ENCODE measurements around the gene UBA3.

The UBA3 gene

DNA sequence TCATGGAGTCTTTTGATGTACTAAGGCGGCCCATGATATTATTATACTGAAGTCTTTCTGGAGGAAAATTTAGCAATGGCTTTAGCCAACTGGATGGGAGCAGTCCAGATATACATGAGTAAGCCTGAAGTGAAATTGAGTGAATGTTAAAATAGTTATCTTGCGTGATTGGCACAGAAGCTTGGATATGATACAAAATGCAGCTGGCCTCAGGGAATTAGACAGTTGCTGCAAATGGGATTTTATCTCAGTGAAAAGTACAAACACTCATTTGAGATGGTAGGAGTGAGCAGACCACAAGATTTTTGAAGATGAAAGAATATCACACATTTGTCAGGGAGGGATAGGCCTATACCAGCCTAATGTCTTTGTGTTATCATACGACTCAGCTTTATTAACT is 33.4 kb upstream of the UBA3 start:
- Mint-ChIP-seq H3K9me3 (no peaks in the 10 kb centered on the region), H3K36me3 (ENCODE audit: low read depth) (no peaks in the 10 kb centered on the region), H3K27ac (no peak overlapping the region), H3K4me1 (ENCODE audit: low read depth) (peaks cover 33% of the 10 kb centered on the region), H3K27me3 (no peaks in the 10 kb centered on the region), H3K4me3 (no peak overlapping the region)
- DNase-seq: no peak

DNA sequence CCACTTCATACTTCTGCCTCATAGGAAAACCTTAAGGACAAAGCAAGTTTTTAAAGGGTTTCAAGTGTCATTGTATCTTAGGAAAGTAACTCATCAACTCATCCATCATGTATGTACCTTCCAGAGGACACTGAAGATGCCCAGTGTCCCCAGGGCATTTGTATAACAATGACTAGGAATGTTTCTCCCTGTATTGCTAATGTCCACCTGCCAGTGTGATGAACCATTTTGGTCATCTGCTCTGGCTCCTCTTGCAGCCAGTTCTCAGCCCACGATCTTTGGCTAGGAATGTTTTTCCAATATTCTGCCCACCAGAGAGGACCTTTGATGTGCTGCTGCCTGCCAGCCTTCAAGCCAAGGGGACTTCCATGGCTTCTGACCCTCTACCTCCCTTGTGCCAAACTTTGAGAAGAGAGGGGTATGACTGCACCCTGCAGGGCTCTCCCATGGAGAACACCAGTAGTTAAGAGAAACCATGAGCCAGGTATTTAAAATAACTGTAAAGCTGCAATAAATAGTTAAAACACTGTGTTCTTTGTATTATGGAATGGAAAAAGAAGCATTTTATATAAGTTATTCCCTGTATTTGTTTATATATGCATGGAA is 30.9 kb upstream of the UBA3 start:
- H3K4me1 Mint-ChIP-seq (ENCODE audit: low read depth): peaks cover 45% of the 10 kb centered on the region
- H3K4me3 Mint-ChIP-seq: no peak overlapping the region
- DNase-seq: no peak
- H3K9me3 Mint-ChIP-seq: no peaks in the 10 kb centered on the region
- H3K36me3 Mint-ChIP-seq (ENCODE audit: low read depth): peaks cover 9% of the 10 kb centered on the region
- H3K27ac Mint-ChIP-seq: no peak overlapping the region
- no peaks in the 10 kb centered on the region for H3K27me3 Mint-ChIP-seq

- Mint-ChIP-seq H3K27me3 (no peaks in the 10 kb centered on the region), H3K4me3 (no peak overlapping the region), H3K36me3 (ENCODE audit: low read depth) (peaks cover 32% of the 10 kb centered on the region), H3K4me1 (ENCODE audit: low read depth) (peaks cover 55% of the 10 kb centered on the region), H3K9me3 (no peaks in the 10 kb centered on the region), H3K27ac (no peak overlapping the region)
- DNase-seq: no peak
Observed at GRCh38 chr3:69108811-69109210, 28.6 kb upstream of the UBA3 start.

GRCh38 chr3:69107841-69108240 is 27.7 kb upstream of the UBA3 start:
- Mint-ChIP-seq H3K4me3 (no peak overlapping the region), H3K9me3 (no peaks in the 10 kb centered on the region), H3K27me3 (no peaks in the 10 kb centered on the region), H3K36me3 (ENCODE audit: low read depth) (peaks cover 41% of the 10 kb centered on the region), H3K27ac (peak overlapping the region; percentile 4), H3K4me1 (ENCODE audit: low read depth) (peaks cover 53% of the 10 kb centered on the region)
- DNase-seq: no peak

GRCh38 chr3:69105320-69105719 is 25.2 kb upstream of the UBA3 start:
- Mint-ChIP-seq H3K4me1 (ENCODE audit: low read depth) (peaks cover 54% of the 10 kb centered on the region), H3K4me3 (no peak overlapping the region), H3K36me3 (ENCODE audit: low read depth) (peaks cover 64% of the 10 kb centered on the region), H3K9me3 (no peaks in the 10 kb centered on the region), H3K27me3 (no peaks in the 10 kb centered on the region), H3K27ac (no peak overlapping the region)
- DNase-seq: no peak

GRCh38 chr3:69104586-69104985 is 24.4 kb upstream of the UBA3 start:
- no peak overlapping the region for H3K27ac Mint-ChIP-seq

GRCh38 chr3:69103123-69103522 is 23.0 kb upstream of the UBA3 start:
- no peak overlapping the region for H3K4me3 Mint-ChIP-seq
- peaks cover 78% of the 10 kb centered on the region for H3K36me3 Mint-ChIP-seq (ENCODE audit: low read depth)
- peaks cover 2% of the 10 kb centered on the region for H3K9me3 Mint-ChIP-seq
- H3K4me1 Mint-ChIP-seq (ENCODE audit: low read depth): peaks cover 60% of the 10 kb centered on the region
- DNase-seq: no peak
- H3K27ac Mint-ChIP-seq: no peak overlapping the region
- no peaks in the 10 kb centered on the region for H3K27me3 Mint-ChIP-seq

More at GRCh38 chr3:69104586-69104985, 24.4 kb upstream of the UBA3 start:
- Mint-ChIP-seq H3K36me3 (ENCODE audit: low read depth) (peaks cover 72% of the 10 kb centered on the region), H3K4me1 (ENCODE audit: low read depth) (peaks cover 59% of the 10 kb centered on the region), H3K9me3 (peaks cover 2% of the 10 kb centered on the region), H3K4me3 (no peak overlapping the region), H3K27me3 (no peaks in the 10 kb centered on the region)
- no peak for DNase-seq

DNA sequence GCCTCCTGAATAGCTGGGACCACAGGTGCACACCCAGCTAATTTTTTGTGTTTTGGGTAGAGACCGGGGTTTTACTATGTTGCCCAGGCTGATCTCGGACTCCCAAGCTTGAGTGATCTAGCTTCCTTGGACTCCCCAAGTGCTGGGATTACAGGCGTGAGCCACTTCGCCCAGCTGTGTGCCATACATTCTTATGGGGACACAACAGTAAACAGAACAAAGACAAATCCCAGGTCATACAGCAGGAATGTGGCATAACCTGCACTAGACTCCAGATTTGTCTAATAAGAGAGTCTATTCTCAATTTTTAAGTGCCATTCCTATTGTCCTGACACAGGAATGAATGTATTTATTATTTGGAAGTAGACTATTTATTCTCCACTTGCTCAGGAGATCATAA is 22.2 kb upstream of the UBA3 start:
- Mint-ChIP-seq H3K4me1 (ENCODE audit: low read depth) (peaks cover 59% of the 10 kb centered on the region), H3K36me3 (ENCODE audit: low read depth) (peaks cover 79% of the 10 kb centered on the region), H3K27me3 (no peaks in the 10 kb centered on the region), H3K4me3 (no peak overlapping the region), H3K27ac (peak overlapping the region; percentile 38), H3K9me3 (peaks cover 2% of the 10 kb centered on the region)
- DNase-seq: no peak

DNA sequence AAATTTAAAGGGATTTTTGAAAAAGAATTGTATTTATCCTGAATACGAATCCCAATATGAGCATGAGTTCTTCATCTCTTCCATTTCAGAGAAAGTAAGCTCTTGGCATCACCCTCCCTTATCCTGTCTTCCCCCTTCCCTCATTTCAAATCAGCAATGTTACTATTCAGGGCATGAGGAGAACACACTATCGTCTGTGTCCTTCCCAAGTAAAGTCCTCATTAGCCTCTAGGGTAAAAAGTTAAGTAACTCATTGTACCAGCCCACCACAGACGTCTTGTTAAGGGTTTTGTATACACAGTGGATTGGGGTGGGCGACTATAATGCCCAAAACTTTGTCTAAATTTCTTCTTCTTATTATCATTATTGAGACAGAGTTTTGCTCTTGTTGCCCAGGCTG is 19.4 kb upstream of the UBA3 start:
- H3K27me3 Mint-ChIP-seq: no peaks in the 10 kb centered on the region
- no peak overlapping the region for H3K4me3 Mint-ChIP-seq
- H3K27ac Mint-ChIP-seq: no peak overlapping the region
- H3K4me1 Mint-ChIP-seq (ENCODE audit: low read depth): peaks cover 70% of the 10 kb centered on the region
- peaks cover 2% of the 10 kb centered on the region for H3K9me3 Mint-ChIP-seq
- DNase-seq: no peak
- H3K36me3 Mint-ChIP-seq (ENCODE audit: low read depth): peaks cover 86% of the 10 kb centered on the region

GRCh38 chr3:69097407-69098086 is 17.4 kb upstream of the UBA3 start:
- no peak for DNase-seq
- H3K4me1 Mint-ChIP-seq (ENCODE audit: low read depth): peaks cover 75% of the 10 kb centered on the region
- peaks cover 2% of the 10 kb centered on the region for H3K9me3 Mint-ChIP-seq
- peaks cover 82% of the 10 kb centered on the region for H3K36me3 Mint-ChIP-seq (ENCODE audit: low read depth)
- H3K4me3 Mint-ChIP-seq: no peak overlapping the region
- peak overlapping the region; percentile 84 for H3K27ac Mint-ChIP-seq
- no peaks in the 10 kb centered on the region for H3K27me3 Mint-ChIP-seq

- no peaks in the 10 kb centered on the region for H3K27me3 Mint-ChIP-seq
- peaks cover 2% of the 10 kb centered on the region for H3K9me3 Mint-ChIP-seq
- DNase-seq: no peak
- peak overlapping the region; percentile 67 for H3K4me3 Mint-ChIP-seq
- peak overlapping the region; percentile 97 for H3K27ac Mint-ChIP-seq
- H3K4me1 Mint-ChIP-seq (ENCODE audit: low read depth): peaks cover 79% of the 10 kb centered on the region
- peaks cover 81% of the 10 kb centered on the region for H3K36me3 Mint-ChIP-seq (ENCODE audit: low read depth)
Observed at GRCh38 chr3:69096299-69096698, 16.1 kb upstream of the UBA3 start.

DNA sequence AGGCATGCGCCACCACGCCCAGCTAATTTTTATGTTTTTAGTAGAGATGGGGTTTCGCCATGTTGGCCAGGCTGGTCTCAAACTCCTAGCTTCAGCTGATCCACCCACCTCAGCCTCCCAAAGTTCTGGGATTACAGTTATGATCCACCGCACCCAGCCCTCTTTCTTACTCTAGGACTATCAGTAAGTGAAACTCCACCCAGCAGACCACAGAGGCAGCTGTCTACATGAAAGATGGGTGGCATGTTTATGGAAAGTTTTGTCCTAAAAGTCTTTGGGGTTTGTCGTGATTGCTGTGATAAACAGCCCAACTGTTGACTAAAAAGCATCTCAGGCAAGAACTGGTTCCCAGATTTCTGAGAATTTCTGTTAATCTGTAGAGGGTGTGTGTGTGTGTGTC is 15.5 kb upstream of the UBA3 start:
- H3K27me3 Mint-ChIP-seq: no peaks in the 10 kb centered on the region
- H3K4me3 Mint-ChIP-seq: peak overlapping the region; percentile 67
- H3K4me1 Mint-ChIP-seq (ENCODE audit: low read depth): peaks cover 80% of the 10 kb centered on the region
- DNase-seq: no peak
- H3K27ac Mint-ChIP-seq: peak overlapping the region; percentile 97
- peaks cover 2% of the 10 kb centered on the region for H3K9me3 Mint-ChIP-seq
- H3K36me3 Mint-ChIP-seq (ENCODE audit: low read depth): peaks cover 79% of the 10 kb centered on the region

DNA sequence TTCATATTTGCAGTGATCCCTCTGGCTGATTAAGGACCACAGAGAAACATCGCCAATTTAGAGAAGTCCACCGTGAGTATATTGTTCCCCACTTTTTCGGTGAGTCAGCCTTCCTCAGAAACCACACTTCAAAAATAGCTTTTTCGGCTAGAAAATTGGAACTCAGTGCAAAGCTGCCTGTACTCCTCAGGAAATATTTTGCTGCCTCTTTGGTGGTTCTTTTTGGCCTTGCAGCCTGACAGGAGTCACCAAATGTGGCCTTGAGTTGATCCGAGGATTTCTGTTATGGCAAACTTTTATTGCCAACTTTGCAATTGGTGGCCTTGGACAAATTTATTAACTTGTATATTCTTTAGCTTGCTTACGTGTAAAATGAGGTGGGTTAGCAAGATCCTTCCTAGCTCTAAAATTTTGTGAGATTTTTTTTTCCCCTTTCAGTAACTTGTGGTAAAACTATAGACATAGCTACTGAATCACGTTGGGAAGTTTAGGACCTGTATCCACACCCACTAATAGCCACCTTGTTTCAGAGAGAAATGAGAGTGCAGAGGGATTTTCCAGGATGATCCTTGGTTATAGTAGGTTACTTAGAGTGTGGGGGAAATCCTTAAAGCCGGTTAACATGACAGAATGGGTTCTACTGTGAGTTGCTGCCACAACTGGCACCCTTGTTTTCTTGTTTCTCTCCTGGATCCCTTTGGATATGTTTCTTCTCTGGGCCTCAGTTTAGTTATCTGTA is 14.5 kb upstream of the UBA3 start:
- H3K27me3 Mint-ChIP-seq: no peaks in the 10 kb centered on the region
- H3K4me1 Mint-ChIP-seq (ENCODE audit: low read depth): peaks cover 84% of the 10 kb centered on the region
- peak overlapping the region; percentile 70 for H3K4me3 Mint-ChIP-seq
- no peak for DNase-seq
- peak overlapping the region; percentile 96 for H3K27ac Mint-ChIP-seq
- H3K36me3 Mint-ChIP-seq (ENCODE audit: low read depth): peaks cover 79% of the 10 kb centered on the region
- H3K9me3 Mint-ChIP-seq: no peaks in the 10 kb centered on the region

DNA sequence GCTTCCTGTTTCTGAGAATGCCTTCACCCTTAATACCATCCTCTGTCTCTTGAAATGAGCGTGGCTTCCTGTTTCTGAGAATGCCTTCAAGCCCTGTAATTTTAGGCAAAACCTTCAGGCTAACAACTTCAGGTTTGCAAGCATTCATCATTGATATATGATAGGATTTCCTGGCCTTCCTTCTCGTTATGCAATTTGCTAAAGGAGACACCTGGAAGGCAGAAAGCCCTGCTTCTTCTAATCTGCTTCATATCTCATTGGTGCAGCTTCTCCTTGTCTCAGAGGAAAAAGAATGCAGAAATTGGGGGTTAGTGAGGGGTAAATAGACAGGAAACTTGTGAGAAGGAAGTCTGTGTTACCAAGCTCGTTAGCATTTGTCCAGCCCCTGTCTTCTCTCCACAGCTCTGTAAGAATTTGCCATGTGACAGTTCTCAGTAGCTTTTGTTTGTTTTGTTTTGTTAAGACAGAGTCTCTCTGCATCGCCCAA is 11.9 kb upstream of the UBA3 start:
- Mint-ChIP-seq H3K4me1 (ENCODE audit: low read depth) (peaks cover 92% of the 10 kb centered on the region), H3K27me3 (no peaks in the 10 kb centered on the region), H3K4me3 (peak overlapping the region; percentile 70), H3K36me3 (ENCODE audit: low read depth) (peaks cover 86% of the 10 kb centered on the region), H3K27ac (peak overlapping the region; percentile 96), H3K9me3 (no peaks in the 10 kb centered on the region)
- DNase-seq: no peak

Data from activated T-cell treated with anti-CD3 and anti-CD28 coated beads, Interleukin-2, amount 50 U/mL, for 24 hours (primary cell).